Keratinocyte (primary cell): Measurements from ENCODE around the gene CDC14B. TPM values are rescaled to one million over a fixed set of nuclear protein-coding genes. Genes with fewer than 3 reads are reported as not detected.
A peak's percentile ranks its signal among the peaks of the same experiment; 100 is the strongest.

Experiments
- DNase-seq: peaks from one replicate; pipeline ENCODE4 v3.0.0-alpha.2; 2011; ENCODE audit warnings: low read depth, missing footprints, low spot score
- FAIRE-seq: peaks from 2 replicates; lab custom pipeline; 2011; peaks lifted over from hg19 to GRCh38; lab: Jason Lieb, UNC
- H2AFZ ChIP-seq: 2 replicates; pipeline ENCODE4 v1.6.0; 2012; ENCODE audit warnings: low read length, control low read depth, inconsistent platforms; ENCODE audit not compliant: control insufficient read depth
- H3K27ac ChIP-seq: 2 replicates; pipeline ENCODE4 v1.5.1; 2011; ENCODE audit warnings: low read length; ENCODE audit not compliant: control insufficient read depth, insufficient read depth
- H3K27me3 ChIP-seq: 3 replicates; pipeline ENCODE4 v1.6.0; 2011; ENCODE audit warnings: low read length; ENCODE audit not compliant: control insufficient read depth, insufficient read depth; ENCODE audit errors: extremely low read depth
- H3K36me3 ChIP-seq, 2 experiments: 2 replicates in 1 of 2; 3 replicates in 1 of 2; pipeline ENCODE4 v1.5.1; 2011; ENCODE audit warnings: low read length in 2 of 2, mild to moderate bottlenecking in 1 of 2; ENCODE audit not compliant: control insufficient read depth in 2 of 2, insufficient read depth in 2 of 2; ENCODE audit errors: extremely low read depth in 1 of 2
- H3K4me1 ChIP-seq: 3 replicates; pipeline ENCODE4 v1.5.1; 2011; ENCODE audit warnings: low read length; ENCODE audit not compliant: control insufficient read depth, insufficient read depth; ENCODE audit errors: extremely low read depth
- H3K4me2 ChIP-seq: 3 replicates; pipeline ENCODE4 v1.6.0; 2011; ENCODE audit warnings: low read depth, low read length; ENCODE audit not compliant: control insufficient read depth, insufficient read depth; ENCODE audit errors: extremely low read depth
- H3K4me3 ChIP-seq, 3 experiments: fragments of 200-600 bp in 1 of 3; sonication (generic) in 1 of 3; 2 replicates in 2 of 3; 3 replicates in 1 of 3; pipeline ENCODE4 v1.5.1; 2011 to 2016; ENCODE audit warnings: low read length in 3 of 3, mild to moderate bottlenecking in 3 of 3, control low read depth in 2 of 3, inconsistent platforms in 1 of 3, low read depth in 1 of 3, mixed read lengths in 1 of 3, mixed run types in 1 of 3, moderate library complexity in 1 of 3; ENCODE audit not compliant: control insufficient read depth in 2 of 3, insufficient read depth in 2 of 3; ENCODE audit errors: extremely low read depth in 1 of 3
- H3K79me2 ChIP-seq: 2 replicates; pipeline ENCODE4 v1.6.0; 2012; ENCODE audit warnings: low read length; ENCODE audit not compliant: control insufficient read depth, insufficient read depth
- H3K9ac ChIP-seq: 3 replicates; pipeline ENCODE4 v1.6.0; 2011; ENCODE audit warnings: low read length; ENCODE audit not compliant: control insufficient read depth, insufficient read depth; ENCODE audit errors: extremely low read depth
- H3K9me1 ChIP-seq: 3 replicates; pipeline ENCODE4 v1.6.0; 2011; ENCODE audit warnings: low read length; ENCODE audit not compliant: control insufficient read depth, insufficient read depth; ENCODE audit errors: extremely low read depth
- H3K9me3 ChIP-seq: 2 replicates; pipeline ENCODE4 v1.5.1; 2012; ENCODE audit warnings: low read depth, low read length; ENCODE audit not compliant: control insufficient read depth
- H4K20me1 ChIP-seq: 3 replicates; pipeline ENCODE4 v1.6.0; 2011; ENCODE audit warnings: low read length; ENCODE audit not compliant: control insufficient read depth, insufficient read depth; ENCODE audit errors: extremely low read depth
- EZH2 ChIP-seq: IDR thresholded peaks from one replicate; pipeline ENCODE4 v1.6.1; 2012; ENCODE audit warnings: inconsistent platforms, mild to moderate bottlenecking, low read length, moderate library complexity
- dilution Hi-C: fragments of 300-500 bp; cut with MboI; formaldehyde crosslinking; loops from one replicate; pipeline ENCODE4 v1.7.0; 2020; ENCODE audit warnings: low sequenced_read_pairs; ENCODE audit not compliant: extremely low pct_ligation_motif_present
- polyA plus RNA-seq, 5 experiments: library from polyadenylated mRNA; depleted of rRNA in 3 of 5; stranded (reverse) in 3 of 5; stranded (forward) in 1 of 5; unstranded in 1 of 5; fragments of >200 nt; gene quantifications; 1 replicate in 1 of 5; 2 replicates in 3 of 5; 3 replicates in 1 of 5; pipeline versions ENCODE4 v1.2.1 to v1.2.3, GENCODE V29; 2011 to 2012; ENCODE audit warnings: missing spikeins in 2 of 5, low read depth in 1 of 5, low replicate concordance in 1 of 5
- TF ChIP-seq, protein P1 (sequence below), 3 experiments: IDR thresholded peaks in 1 of 3; conservative IDR thresholded peaks in 1 of 3; optimal IDR thresholded peaks in 1 of 3; 2 replicates in 2 of 3; 3 replicates in 1 of 3; pipeline versions ENCODE3 to v1.5.1; 2011; ENCODE audit warnings: low read length in 3 of 3, mild to moderate bottlenecking in 3 of 3, moderate library complexity in 2 of 3, control low read depth in 1 of 3, inconsistent platforms in 1 of 3; ENCODE audit not compliant: insufficient read depth in 2 of 3; ENCODE audit errors: extremely low read depth in 1 of 3

The CDC14B gene
- polyA plus RNA-seq, 1 donor (not counting 4 experiments of a cell fraction or from before 2014, with no cell fraction given), result 7.5 TPM

DNA sequence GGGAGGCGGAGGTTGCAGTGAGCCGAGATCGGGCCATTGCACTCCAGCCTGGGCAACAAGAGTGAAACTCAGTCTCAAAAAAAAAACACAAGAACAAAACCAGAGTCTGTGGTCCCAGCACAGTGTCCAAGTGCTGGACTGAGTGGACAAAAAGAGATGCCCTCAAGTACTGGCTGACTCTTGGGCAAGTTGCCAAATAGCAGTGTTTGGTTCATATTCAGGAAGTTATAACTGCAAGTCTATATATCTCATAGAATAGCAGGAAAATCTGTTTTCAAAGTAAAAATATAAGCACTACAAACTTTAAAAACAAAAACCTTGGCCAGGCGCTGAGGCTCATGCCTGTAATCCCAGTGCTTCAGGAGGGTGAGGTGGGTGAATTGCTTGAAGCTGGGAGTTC, 162.4 kb downstream of the CDC14B start:
- no peak overlapping the region for H3K4me3 ChIP-seq
- no peak overlapping the region for H3K9ac ChIP-seq
- no peak overlapping the region for H2AFZ ChIP-seq
- H3K27ac ChIP-seq, result no peak overlapping the region
- no peak overlapping the region for H3K4me2 ChIP-seq
- H3K9me1 ChIP-seq, result no peaks in the 10 kb centered on the region
- H3K27me3 ChIP-seq, result no peaks in the 10 kb centered on the region
- DNase-seq (no peak), FAIRE-seq (no peak)
- H3K9me3 ChIP-seq, result no peaks in the 10 kb centered on the region
- H3K4me1 ChIP-seq, result no peaks in the 10 kb centered on the region
- dilution Hi-C loops, result no loop called here
- H3K79me2 ChIP-seq, result peaks cover 6% of the 10 kb centered on the region
- H3K36me3 ChIP-seq, result peaks cover 0 to 1% of the 10 kb centered on the region in 2 experiments
- no peaks in the 10 kb centered on the region for H4K20me1 ChIP-seq
- TF ChIP-seq, protein P1, sequence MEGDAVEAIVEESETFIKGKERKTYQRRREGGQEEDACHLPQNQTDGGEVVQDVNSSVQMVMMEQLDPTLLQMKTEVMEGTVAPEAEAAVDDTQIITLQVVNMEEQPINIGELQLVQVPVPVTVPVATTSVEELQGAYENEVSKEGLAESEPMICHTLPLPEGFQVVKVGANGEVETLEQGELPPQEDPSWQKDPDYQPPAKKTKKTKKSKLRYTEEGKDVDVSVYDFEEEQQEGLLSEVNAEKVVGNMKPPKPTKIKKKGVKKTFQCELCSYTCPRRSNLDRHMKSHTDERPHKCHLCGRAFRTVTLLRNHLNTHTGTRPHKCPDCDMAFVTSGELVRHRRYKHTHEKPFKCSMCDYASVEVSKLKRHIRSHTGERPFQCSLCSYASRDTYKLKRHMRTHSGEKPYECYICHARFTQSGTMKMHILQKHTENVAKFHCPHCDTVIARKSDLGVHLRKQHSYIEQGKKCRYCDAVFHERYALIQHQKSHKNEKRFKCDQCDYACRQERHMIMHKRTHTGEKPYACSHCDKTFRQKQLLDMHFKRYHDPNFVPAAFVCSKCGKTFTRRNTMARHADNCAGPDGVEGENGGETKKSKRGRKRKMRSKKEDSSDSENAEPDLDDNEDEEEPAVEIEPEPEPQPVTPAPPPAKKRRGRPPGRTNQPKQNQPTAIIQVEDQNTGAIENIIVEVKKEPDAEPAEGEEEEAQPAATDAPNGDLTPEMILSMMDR (optimal IDR thresholded peaks at IDR 0.05 in 1 of 3, IDR thresholded peaks at IDR 0.05 in 1 of 3, conservative IDR thresholded peaks at IDR 0.05 in 1 of 3; ENCODE audit: extremely low read depth in 1 of 3, insufficient read depth in 2 of 3, low read length in 3 of 3), result no peak
- no peak for TF ChIP-seq EZH2

DNA sequence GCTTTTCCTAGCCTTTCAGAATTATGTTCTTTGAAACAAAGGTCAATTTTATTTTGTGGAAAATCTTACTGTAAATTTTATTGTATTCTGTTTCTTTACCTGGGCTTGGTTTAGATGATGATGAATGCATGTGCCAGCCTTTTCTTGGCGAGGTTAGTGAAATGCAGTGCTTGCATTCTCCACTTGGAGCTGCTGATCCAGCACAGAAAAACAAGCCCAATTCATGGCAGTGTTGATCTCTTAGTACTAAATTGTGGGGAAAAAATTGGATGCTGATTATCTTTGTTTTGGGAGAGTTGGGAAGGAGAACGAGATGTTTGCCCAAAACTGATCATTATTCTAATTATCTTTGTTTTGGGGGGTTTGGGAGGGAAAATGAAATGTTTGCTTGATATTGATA, 166.0 kb downstream of the CDC14B start:
- Histone ChIP-seq H3K27ac (no peak overlapping the region), H3K4me2 (no peak overlapping the region), H3K4me1 (peaks cover 10% of the 10 kb centered on the region), H3K4me3 (no peak overlapping the region), H3K79me2 (peaks cover 17% of the 10 kb centered on the region), H3K9ac (no peak overlapping the region), H3K9me1 (no peaks in the 10 kb centered on the region), H2AFZ (no peak overlapping the region), H3K36me3 (no peaks in the 10 kb centered on the region), H3K27me3 (no peaks in the 10 kb centered on the region), H4K20me1 (no peaks in the 10 kb centered on the region), H3K9me3 (no peaks in the 10 kb centered on the region)
- TF ChIP-seq, protein P1 (optimal IDR thresholded peaks at IDR 0.05 in 1 of 3, IDR thresholded peaks at IDR 0.05 in 1 of 3, conservative IDR thresholded peaks at IDR 0.05 in 1 of 3; ENCODE audit: extremely low read depth in 1 of 3, insufficient read depth in 2 of 3, low read length in 3 of 3), result peak; percentile 49 to 67 (median 53)
- TF ChIP-seq EZH2, result no peak
- FAIRE-seq (peak; percentile 51), DNase-seq (no peak)
- dilution Hi-C loops, result no loop called here
